Left forelimb (tissue), 1 donor: ENCODE data around the gene BRD4.

Source experiments
- DNase-seq: peaks from one replicate; pipeline ENCODE4 v3.0.0-alpha.2; 2018; ENCODE audit warnings: low spot score

Gene BRD4

DNA sequence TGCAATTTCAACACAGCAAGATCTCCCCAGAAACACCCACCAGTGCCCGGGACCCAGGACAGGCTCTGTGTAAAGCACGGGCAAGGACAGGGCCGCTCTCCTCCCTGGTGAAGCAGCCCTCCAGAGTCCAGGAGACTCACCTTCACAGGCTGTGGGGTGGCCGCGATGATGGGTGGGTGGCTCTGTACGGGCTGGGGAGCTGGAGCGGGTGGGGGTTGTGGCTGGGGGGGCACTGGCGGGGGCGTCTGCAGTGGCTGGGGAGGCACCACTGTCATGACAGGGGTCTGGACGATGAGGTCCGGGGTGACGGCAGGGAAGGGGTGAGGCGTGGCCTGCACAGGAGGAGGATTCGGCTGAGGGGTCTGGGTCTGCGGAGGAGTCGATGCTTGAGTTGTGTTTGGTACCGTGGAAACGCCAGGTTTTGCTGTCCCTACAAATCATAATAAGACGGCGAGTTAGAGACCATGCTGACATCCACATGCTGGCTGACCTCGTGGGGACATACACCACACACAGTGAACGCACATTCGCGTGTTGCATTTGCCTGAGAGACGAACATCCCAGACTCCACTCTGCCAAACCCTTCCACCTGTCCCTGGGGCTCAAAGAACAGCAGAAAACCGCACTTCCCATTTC is 67.0 kb downstream of the BRD4 start:
- no peak for DNase-seq

DNA sequence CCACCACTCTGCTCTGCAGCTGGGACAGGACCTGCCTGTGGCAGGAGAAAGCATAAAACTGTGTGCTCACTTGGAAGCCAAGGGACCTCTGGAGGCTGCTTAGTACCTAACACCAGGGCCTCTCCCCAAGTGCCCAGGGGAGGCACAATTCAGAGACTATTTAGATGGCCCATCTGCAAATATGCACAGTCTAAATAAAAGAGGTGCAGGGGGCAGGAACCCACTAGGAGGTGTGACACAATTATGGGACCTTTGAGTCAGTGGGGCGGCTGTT is 67.5 kb downstream of the BRD4 start:
- DNase-seq = no peak

DNA sequence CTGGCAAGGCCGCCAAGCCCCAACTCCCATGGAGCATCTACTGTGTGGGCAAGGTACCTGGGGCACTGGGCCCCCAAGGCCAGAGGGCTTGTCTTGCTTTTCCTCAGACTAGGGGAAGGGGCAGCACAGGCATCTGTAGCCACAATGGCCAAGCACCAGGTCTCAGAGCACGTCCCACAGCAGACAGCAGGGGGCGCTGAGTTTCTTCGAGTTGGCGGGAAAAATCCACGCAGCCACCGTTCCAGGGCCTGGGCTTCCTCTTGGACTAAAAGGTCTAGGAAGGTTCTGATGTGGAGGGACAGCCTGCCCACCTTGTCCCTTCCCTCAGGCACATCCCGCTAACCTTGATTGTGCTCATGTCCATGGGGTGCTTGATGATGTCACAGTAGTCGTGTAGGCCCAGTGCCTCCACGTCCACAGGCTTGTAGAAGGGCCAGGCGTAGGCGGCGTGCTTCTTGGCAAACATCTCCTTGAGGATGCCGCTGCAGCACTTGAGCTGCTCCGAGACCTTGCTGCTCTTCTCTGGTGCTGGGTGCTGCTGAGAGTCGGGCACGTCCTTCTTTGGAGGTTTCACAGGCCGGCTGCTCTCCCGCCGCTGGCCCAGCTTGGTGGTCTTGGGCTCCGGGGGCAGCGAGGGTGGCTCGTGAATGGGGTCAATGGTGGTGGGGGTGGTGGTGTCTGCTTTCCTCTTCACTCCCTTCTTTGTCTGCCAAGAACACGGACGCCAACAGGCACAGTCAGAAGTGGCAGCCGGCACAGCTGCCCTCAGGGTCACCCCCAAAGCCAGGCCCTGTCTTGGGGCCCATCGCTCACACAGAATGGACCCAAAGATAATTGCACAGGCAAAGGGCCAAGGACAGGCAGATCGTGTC is 68.0 kb downstream of the BRD4 start:
- DNase-seq = no peak

DNA sequence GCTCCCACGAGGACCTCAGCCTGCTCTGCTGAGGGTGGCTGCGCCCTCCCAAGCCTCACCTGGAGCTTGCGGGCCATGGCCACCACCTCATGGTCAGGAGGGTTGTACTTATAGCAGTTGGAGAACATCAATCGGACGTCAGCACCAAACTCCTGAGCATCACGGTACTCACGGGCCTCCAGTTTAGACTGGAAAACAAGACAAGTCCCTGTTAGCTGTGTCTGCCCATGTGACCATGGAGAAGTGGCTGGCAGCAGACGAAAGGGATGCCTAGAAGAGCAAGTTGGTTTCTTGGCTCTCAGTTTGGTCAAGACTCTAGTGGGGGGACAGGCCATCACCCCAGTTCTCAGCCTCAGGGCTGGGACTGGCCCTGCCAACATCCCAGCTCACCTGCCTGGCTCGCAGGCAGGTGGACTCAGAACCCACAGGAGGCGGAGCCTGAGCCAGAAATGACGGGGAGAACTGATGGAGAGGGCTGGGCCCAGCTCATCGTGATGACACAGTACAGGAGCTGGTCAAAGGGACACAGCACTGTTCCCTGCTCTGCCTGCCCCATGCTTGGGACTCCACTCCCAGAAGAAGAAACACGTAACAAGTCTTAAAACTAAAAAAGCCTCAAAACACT is 68.9 kb downstream of the BRD4 start:
- no peak for DNase-seq

DNA sequence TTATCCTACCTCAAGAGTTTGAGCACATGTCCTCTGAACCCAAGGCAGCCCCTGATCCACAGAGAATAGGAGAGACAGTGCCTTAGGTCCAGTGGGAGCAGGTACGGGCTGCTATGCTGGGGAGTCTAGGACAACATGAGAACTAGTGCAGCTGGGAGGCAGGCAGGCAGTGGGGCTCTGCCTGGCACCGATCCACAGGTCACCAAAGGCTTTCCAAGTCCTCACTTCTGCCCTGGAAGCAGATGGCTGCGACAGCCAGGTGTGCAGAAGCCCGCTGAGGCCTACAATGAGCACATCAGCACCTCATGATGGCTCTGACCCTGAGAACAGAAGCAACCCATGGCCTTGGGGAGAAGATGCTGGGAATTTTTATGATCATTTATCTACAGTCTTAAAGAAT is 70.3 kb downstream of the BRD4 start:
- DNase-seq = no peak

DNA sequence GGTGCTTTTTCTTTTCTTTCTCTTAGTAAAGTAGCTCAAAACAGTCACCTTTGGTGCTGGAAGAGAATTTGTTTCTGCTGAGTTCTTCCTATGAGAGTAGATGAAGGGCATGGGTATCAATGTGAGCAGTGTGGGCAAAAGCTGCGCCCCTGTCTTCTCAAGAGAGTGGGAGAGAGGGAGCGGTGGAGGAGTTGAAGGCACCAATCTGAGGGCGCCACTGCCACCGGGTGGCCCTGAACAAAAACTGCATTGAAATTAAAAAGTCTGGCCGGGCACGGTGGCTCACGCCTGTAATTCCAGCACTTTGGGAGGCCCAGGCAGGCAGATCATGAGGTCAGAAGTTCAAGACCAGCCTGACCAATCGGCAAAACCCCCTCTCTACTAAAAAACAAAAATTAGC is 71.4 kb downstream of the BRD4 start:
- no peak for DNase-seq

DNA sequence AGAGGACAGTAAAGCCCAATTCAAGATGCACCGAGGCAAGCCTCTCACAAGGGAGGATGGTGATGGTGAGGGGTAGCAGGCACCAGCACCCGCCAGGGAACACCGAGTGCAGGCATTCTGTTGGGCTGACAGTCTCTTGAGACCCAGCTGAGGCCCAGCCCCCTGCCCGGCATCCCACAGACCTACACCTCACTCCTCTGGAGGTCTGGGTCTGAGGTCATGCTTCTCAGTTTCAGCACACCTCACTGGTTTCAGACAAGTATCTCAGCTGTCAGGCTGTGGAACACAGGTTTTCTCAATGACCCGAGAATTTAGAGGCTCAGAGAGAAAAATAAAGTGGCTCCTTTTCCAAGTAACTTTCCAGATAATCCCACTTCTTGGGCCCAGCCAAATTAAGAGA is 72.4 kb downstream of the BRD4 start:
- no peak for DNase-seq

DNA sequence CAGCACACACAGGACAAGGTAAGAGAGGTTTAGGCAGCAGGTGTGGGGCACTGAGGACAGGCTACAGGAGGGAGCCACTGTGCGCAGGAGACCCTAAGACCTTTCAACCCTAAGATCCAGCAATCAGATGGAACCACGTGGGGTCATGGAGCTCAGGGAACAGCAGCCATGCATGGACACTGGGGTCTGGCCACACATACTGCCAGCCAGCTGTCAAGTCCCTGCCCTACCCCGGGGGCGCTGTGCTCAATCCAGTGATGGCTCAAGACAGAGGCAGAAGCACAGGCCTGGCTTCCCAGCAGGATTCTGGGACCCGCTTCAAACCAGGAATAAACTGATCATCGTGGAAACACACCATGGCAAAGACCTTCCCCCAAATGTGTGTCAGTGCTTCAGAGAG is 74.6 kb downstream of the BRD4 start:
- DNase-seq = no peak

DNA sequence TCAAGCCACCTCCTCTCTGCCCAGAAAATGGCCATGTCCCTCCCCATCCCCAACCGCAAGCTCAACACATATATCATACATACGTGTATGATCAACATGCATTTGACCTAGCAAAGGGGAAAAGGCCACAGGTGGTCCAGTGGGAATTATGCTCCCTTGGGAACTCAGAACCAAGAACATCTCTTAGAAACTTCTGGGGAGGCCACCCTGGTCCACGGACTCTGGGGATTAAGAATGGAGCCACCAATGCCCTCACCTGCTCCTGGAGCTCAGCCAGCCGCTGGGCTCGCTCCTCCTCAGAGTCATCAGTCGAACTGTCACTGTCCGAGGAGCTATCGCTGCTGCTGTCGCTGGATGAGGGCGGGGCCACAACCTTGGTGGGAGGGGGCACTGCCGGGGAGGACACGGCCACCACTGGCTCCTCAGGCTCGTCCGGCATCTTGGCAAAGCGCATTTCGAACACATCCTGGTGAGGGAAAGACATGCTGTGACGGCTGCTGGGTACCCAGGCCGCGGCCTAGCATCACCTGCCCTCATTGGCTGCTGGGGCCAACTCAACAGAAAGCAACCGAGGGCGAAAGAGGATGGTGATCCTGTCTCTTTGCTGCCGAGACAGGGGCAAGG is 75.5 kb downstream of the BRD4 start:
- no peak for DNase-seq

DNA sequence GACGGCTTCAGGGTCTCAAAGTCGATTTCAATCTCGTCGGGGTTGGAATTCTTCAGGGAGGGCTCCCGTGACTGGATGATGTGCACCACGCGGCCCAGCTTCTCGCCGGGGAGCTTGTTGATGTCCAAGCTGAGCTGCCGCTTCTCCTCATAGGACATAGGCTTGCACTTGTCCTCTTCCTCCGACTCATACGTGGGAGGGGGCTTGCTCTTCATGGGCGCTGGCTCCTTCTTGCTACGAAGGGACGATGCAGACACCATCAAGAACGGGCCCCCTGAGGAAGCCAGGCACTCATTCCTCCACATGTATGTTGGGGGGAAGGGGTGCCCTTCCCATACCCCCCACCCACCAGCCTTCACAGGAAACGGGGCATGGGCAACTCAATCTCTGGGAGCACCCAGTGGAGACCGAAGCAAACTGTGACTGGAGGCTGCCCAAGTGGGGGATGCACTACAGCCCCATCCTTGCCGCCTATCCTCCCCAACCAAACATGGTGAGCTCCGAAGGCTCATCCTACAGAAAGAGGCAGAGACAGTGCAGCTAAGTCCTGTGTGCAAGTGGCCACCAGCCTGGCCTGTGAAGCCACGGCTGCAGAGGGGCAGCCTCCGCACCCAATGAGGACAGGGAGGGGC is 76.9 kb downstream of the BRD4 start:
- no peak for DNase-seq

DNA sequence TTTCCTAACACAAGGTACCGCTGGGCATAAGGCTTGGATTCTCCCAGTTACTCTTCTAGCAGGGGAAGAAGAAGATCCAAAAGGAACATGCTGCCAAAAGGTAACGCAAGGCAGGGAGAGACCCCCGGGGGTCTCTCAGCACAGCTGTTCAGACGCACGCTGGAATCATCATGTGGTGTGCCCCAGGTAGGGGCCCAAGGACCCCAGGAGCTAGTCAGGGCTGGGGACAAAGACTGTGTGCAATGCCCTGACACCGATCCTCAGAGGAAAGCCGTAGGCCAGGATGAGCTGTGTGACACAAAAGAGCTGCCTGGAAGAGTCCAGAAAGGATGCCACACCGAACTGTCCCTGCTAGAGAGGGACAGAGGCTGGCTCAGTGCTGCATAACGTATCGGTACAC is 77.8 kb downstream of the BRD4 start:
- no peak for DNase-seq

DNA sequence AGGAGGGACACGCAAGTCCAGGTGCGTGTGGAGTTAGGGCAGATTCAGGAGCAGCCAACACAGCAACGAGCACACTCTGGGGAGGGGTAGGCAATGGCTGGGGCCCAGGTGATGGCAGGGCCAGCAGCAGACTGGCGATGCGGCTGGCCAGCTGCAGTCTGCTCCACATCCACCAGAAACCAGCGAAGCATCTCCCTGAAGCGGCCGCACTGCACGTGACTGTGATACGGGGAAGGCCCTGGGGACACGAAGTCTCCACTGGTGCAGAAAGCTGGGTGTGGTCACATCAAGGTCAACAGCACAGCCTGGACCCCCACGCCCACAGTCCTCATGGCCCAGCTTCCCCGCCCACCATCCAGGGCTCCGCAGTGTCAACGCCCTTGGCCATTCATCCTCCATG is 78.8 kb downstream of the BRD4 start:
- DNase-seq = no peak

DNA sequence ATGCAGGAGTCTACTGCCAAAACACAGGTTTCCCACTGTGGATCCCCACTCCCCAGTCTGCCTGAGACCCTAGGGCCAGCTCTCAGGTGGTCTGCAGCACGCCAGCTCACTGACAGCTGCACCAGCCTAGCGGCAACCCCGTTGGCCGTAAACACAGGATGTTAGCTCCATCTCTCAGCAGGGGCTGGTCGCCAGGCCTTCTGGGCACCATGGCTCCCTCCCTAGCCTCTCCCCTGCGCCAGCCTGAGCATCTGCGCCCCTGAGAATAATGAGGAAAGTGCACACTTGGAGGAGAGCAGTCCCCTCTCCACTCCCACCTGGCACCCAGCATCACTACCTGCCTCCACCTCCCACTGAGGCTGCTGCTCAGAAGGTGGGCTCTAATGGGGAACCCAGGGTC is 79.3 kb downstream of the BRD4 start:
- DNase-seq = no peak

DNA sequence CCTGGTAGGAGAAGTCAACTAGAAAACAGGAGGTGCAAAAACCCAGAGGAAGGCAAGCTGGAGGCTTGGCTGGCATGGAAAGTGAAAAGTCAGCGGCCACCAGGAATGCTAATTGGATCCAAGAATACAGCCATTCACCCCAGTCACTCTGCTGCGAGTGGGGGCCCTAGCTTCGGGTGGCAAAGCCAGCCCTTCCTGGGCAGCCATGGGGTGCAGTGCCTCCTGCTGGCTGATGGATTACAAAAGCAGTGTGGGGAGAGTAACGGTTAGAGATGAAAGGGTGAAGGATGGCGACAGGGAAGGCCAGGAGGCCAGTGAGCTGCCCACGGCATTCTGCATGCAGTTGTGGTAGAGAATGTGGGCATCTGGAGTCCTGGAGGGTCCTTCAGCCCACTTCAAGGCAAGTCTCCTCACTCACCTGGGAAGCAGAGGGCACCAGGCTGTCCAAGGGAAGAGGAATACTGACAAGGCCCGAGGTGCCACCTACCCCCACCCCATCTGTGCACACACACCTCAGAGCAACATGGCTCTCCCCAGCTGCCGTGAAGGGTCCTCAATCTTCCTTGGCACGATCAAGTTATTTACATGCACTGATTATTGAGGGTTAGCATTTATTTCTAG is 79.8 kb downstream of the BRD4 start:
- no peak for DNase-seq

DNA sequence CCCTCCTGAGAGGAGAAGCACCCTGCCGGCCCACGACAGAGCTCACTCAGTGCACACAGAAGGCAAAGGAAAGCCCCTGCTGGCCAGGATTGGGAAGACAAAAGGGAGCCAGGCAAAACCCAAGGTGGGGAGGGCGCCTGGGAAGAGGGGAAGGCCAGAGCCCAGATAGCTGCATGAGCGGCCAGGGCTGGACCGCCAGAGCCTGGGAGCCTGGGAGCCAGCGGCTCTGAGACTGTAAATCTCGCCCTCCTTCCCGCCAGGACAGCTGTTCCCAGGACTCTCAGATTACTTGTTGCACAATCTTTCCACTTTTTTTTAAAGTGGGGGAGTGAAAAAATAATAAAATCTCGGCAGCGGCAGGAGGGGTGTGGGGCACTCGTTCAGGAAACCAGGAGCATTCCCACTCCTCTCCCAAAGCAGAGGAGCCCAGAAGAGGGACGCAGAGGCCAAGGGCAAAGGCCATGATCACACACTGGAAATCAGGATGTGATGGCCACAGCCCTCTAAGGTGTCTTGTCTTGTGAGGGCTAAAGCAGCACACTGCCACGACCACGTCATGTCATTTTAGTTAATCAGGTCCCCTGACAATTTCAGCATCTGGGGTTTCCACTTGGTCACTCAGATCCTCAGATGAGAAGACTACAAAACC is 80.5 kb downstream of the BRD4 start:
- DNase-seq = peak; percentile 90

DNA sequence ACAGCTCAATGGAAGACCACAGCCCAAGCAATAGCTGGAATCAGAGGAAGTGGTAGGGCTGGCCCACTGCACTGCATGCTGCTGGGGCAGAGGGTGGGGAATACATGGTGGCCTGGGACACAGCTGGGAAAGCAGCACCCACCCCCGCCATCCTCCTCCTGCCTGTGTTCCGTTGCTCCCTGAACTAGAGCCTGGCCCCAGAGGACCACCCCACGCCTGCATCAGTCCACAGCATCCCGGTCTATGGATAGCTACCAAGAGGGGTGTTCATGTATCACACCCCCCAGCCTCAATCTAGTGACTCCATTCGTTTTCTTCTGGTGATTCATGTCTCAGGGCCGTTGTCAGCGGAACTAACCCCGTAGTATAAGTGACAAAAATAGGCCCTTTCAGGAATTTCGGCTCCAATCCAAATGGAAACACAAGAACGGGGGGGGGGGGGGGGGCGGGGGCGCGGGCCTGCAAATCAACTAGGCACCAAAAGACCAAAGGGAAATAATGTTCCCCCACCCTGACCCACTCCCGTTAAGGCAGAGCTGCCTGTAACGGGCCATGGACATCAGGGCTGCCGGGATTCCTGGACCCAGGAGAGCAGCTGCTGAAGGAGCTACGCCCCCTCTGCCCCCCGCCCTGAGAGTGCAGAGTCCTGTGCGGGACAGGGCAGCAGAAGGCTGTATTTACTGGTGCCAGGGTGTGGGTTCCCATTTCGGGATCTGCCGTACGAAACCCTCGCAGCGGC is 81.2 kb downstream of the BRD4 start:
- no peak for DNase-seq

DNA sequence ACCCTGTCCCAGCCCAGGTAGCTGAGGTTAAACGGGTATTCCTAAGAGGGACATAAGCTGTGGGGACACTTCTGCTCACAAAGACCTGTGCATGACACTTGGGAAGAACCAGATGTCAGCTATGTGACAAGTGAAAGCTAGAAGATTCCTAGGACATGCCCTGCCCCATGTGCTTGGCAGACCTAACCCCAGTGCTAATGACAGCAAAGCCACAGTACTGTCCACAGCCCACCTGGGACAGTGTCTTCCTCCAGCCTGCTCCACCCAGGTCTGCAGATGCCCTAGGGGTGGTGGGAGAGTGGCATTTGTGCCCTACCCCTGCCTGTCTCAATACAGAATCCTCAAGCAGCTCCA is 81.7 kb downstream of the BRD4 start:
- DNase-seq = no peak

DNA sequence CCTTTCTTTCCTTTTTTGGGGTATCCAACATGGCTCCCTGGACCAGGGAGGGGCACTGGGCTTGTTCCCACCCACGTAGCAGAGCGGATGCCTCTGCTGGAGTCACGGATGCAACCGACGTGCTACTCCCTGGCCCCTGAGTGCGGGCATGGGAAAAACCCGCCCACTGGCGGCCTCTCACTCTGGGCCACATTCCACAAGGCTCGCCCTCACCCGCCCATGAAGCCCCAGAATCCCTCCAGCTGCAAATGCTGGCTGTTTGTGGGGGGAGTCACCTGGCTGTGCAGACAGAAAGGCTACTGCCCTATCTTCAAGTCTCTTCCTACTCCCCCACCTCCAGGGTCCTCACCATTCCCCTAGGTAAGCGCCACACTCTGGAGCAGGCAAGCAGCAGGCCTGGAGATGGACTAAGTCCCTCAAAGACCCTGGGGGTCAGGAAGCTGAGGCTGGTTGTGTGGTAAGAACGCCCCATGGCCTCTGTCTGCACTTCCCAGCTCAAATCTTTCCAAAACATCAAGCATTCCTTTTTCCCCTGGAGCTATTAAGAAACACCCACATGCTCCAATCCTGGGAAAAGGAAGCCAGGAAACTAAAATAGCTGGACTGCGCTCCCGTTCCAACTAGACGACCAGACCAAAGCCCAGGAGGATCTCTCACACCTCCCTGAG is 82.2 kb downstream of the BRD4 start:
- peak; percentile 82 for DNase-seq

DNA sequence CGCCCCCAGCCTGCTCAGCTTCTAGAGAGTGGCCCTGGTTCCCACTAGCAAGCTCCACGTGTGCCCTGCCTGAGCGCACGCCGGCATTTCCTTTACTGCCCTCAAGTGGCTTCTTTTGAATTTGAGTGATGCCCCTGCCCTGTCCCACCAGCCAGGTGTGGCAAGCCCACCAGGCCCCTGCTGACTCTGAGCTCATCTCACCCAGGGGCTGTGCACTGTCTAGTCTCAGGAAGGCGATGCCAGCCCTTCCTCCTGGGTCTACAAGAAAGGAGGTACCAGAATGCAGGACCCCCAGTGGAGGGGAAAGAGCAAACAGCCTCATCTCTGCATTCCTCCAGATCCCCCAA is 82.8 kb downstream of the BRD4 start:
- DNase-seq = no peak

DNA sequence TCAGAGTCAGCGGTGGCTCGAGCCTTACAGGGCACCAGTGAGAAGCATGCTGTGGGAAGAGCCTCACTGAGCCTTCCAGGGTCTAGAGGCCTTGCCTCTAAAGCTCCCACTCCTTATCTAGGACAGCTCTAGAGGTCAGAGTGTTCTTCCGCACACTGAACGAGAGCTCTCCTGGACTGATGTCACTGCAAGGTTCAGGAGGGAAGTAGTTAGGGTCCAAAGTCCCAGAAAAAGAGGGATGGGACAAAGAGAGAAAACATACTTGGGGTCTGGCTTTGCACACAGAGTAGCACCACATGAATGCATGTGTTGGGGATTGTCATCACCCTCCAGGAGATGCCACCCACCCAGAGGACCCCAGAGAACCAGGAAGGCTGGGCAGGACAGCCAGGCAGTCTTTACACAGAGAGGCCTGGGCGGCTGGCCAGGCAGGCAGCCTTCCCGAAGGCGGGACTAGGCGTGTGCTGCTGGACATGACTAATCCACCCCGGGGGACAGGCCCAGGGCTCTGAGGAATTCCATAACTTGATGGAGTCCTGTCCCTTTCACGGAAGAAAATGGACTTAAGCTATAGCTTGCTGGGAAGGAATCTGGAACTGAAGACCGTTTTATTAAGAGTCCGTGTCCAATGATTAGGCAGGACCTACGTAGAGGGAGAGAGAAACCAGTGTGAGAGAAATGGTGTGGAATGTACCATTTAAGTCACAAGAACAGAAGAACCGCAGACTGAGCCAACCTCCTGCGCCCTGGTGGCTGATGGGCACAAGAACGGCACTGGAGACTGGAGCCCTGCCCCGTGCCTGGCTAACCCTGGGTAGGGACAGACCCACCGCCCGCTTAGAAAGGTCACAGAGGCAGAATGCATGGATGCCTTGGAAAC is 83.5 kb downstream of the BRD4 start:
- DNase-seq = no peak
